ENCODE measurements around the gene TMEM132C. TPM values are rescaled to one million over a fixed set of nuclear protein-coding genes. Genes with fewer than 3 reads are reported as not detected.
A peak's percentile ranks its signal among the peaks of the same experiment; 100 is the strongest.

TMEM132C gene
- total RNA-seq, 1 donor from 2014 or later: 0.29 TPM

DNA sequence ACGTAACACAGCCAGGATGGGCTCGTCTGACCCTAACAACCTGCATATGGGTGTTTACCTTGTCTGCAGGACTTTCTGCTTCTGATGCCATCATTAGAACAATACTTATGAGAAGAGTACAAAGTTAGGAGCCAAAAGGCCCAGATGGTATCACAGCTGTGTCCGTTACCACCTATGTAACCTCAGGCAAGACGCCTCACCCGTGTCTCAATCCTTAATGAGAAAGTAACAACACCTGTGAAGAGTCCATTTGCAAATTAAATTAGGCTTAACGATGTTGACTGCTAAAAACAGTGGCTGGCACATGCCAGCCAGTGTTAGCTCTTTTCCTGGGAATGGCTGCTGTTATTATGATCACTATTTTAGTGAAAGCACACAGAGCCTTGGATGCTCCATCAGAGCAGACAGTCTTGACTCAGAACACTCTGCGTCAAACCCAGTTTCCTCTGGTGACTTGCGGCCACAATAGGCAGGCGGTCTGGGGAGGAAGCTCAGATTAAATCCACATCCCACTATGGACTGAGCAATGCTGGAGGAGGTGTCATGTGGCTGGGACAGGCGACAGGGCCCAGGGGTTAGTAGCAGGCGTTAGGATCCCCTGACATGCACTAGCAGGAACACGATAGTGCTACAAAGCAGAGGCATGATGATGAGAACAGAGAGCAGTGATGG lies 431.5 kb downstream of the TMEM132C start:
- Mint-ChIP-seq H3K27ac (no peak overlapping the region), H3K27me3 (peaks cover 32% of the 10 kb centered on the region), H3K4me3 (ENCODE audit: low read depth) (no peak overlapping the region), H3K36me3 (ENCODE audit: insufficient read depth) (no peaks in the 10 kb centered on the region), H3K9me3 (ENCODE audit: low read depth) (peaks cover 4% of the 10 kb centered on the region), H3K4me1 (ENCODE audit: low read depth) (peaks cover 5% of the 10 kb centered on the region)
- no peak for TF ChIP-seq CTCF (IDR thresholded peaks at IDR 0.05; ENCODE audit: unreplicated experiment)
- DNase-seq (ENCODE audit: low spot score, unreplicated experiment): no peak

- no peaks in the 10 kb centered on the region for H3K36me3 Mint-ChIP-seq (ENCODE audit: insufficient read depth)
- no peak overlapping the region for H3K27ac Mint-ChIP-seq
- TF ChIP-seq CTCF (IDR thresholded peaks at IDR 0.05; ENCODE audit: unreplicated experiment): no peak
- DNase-seq (ENCODE audit: low spot score, unreplicated experiment): no peak
- peaks cover 4% of the 10 kb centered on the region for H3K9me3 Mint-ChIP-seq (ENCODE audit: low read depth)
- H3K27me3 Mint-ChIP-seq: peaks cover 25% of the 10 kb centered on the region
- H3K4me1 Mint-ChIP-seq (ENCODE audit: low read depth): peaks cover 5% of the 10 kb centered on the region
- H3K4me3 Mint-ChIP-seq (ENCODE audit: low read depth): no peak overlapping the region
Observed at GRCh38 chr12:128699106-128699505, 432.1 kb downstream of the TMEM132C start.

GRCh38 chr12:128702371-128702770 lies 435.4 kb downstream of the TMEM132C start:
- Mint-ChIP-seq H3K4me3 (ENCODE audit: low read depth) (no peak overlapping the region), H3K27ac (peak overlapping the region; percentile 80), H3K9me3 (ENCODE audit: low read depth) (peaks cover 4% of the 10 kb centered on the region), H3K27me3 (peaks cover 14% of the 10 kb centered on the region), H3K36me3 (ENCODE audit: insufficient read depth) (no peaks in the 10 kb centered on the region), H3K4me1 (ENCODE audit: low read depth) (peaks cover 5% of the 10 kb centered on the region)
- no peak for DNase-seq (ENCODE audit: low spot score, unreplicated experiment)
- no peak for TF ChIP-seq CTCF (IDR thresholded peaks at IDR 0.05; ENCODE audit: unreplicated experiment)

DNA sequence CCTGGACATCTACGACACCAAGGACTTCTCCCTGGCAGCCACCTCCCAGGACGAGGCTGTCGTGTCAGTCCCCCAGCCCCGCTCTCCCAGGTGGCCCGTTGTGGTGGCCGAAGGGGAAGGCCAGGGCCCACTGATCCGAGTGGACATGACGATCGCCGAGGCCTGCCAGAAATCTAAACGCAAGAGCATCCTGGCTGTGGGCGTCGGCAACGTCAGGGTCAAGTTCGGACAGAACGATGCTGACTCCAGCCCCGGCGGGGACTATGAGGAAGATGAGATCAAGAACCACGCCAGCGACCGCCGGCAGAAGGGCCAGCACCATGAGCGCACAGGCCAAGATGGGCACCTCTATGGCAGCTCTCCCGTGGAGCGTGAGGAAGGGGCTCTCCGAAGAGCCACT lies 438.2 kb downstream of the TMEM132C start:
- no peak overlapping the region for H3K4me3 Mint-ChIP-seq (ENCODE audit: low read depth)
- no peak for TF ChIP-seq CTCF (IDR thresholded peaks at IDR 0.05; ENCODE audit: unreplicated experiment)
- DNase-seq (ENCODE audit: low spot score, unreplicated experiment): no peak
- H3K4me1 Mint-ChIP-seq (ENCODE audit: low read depth): peaks cover 5% of the 10 kb centered on the region
- no peak overlapping the region for H3K27ac Mint-ChIP-seq
- no peaks in the 10 kb centered on the region for H3K9me3 Mint-ChIP-seq (ENCODE audit: low read depth)
- H3K27me3 Mint-ChIP-seq: peaks cover 6% of the 10 kb centered on the region
- H3K36me3 Mint-ChIP-seq (ENCODE audit: insufficient read depth): no peaks in the 10 kb centered on the region

DNA sequence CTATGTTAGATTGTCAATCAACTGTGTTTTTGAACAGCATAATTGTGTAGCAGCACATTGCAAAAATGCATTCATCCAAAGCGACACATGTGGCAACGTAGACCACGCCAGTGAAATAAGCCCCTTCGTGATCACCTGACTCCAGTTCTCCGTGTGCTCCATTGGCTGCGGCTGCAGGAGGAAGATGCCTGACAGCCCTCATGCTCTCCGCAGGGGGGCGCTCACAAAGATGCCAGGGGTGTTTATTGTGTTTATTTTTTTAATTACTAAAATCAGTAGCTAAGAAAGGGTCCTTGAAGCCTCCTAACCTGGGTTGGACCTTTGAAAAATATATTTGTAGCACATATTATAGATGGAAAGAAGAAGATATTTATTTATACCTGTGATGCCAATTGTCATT lies 440.5 kb downstream of the TMEM132C start:
- Mint-ChIP-seq H3K27ac (no peak overlapping the region), H3K4me3 (ENCODE audit: low read depth) (no peak overlapping the region), H3K9me3 (ENCODE audit: low read depth) (no peaks in the 10 kb centered on the region), H3K27me3 (no peaks in the 10 kb centered on the region), H3K4me1 (ENCODE audit: low read depth) (peaks cover 3% of the 10 kb centered on the region), H3K36me3 (ENCODE audit: insufficient read depth) (no peaks in the 10 kb centered on the region)
- TF ChIP-seq CTCF (IDR thresholded peaks at IDR 0.05; ENCODE audit: unreplicated experiment): no peak
- DNase-seq (ENCODE audit: low spot score, unreplicated experiment): no peak

Measured in progenitor cell of endocrine pancreas (in vitro differentiated cells).